K562 (cell line): ENCODE measurements around the gene TSEN34. TPM values are rescaled to one million over a fixed set of nuclear protein-coding genes. Genes with fewer than 3 reads are reported as not detected.
A peak's percentile ranks its signal among the peaks of the same experiment; 100 is the strongest.

ENCODE experiments used
- CXXC5 ChIP-seq: fragments of 250-450 bp; sonication (Bioruptor Pico); IDR thresholded peaks from 2 replicates; pipeline ENCODE4 v1.8.0; 2022; ENCODE audit warnings: inconsistent platforms, mild to moderate bottlenecking, moderate library complexity
- EHMT2 ChIP-seq: fragments of 450-650 bp; IDR thresholded peaks from 2 replicates; pipeline ENCODE4 v1.6.1; 2018; ENCODE audit warnings: antibody characterized with exemption
- FOXA3 ChIP-seq, 2 experiments: fragments of 450-650 bp in 1 of 2; sonication (generic) in 1 of 2; formaldehyde crosslinking; IDR thresholded peaks in 1 of 2; conservative IDR thresholded peaks in 1 of 2; 2 replicates each; pipeline versions ENCODE4 v1.4.0 to v1.8.0; 2020 to 2022; ENCODE audit warnings: mild to moderate bottlenecking in 2 of 2, missing genetic modification reagents in 1 of 2
- KDM5B ChIP-seq: fragments of 200-600 bp; sonication (generic); IDR thresholded peaks from 2 replicates; pipeline ENCODE4 v1.6.1; 2012; ENCODE audit warnings: low read depth, mild to moderate bottlenecking, moderate library complexity, low read length, control low read depth, inconsistent platforms; ENCODE audit not compliant: insufficient replicate concordance
- KLF13 ChIP-seq: fragments of 450-650 bp; IDR thresholded peaks from 2 replicates; pipeline ENCODE4 v1.6.1; 2016; ENCODE audit warnings: missing genetic modification characterization, low read depth, mild to moderate bottlenecking, missing compliant biosample characterization, moderate library complexity, borderline replicate concordance
- L3MBTL2 ChIP-seq: fragments of 450-650 bp; IDR thresholded peaks from 2 replicates; pipeline ENCODE4 v1.6.1; 2016; ENCODE audit warnings: mild to moderate bottlenecking, moderate library complexity
- MNT ChIP-seq, 2 experiments: fragments of 450-650 bp; conservative IDR thresholded peaks; 2 replicates each; pipeline ENCODE4 v1.6.1; 2017; ENCODE audit warnings: mild to moderate bottlenecking in 2 of 2, moderate library complexity in 2 of 2
- NCOA1 ChIP-seq: fragments of 450-650 bp; IDR thresholded peaks from 2 replicates; pipeline ENCODE4 v1.6.1; 2016; ENCODE audit warnings: low read depth
- NCOA4 ChIP-seq: fragments of 450-650 bp; IDR thresholded peaks from 2 replicates; pipeline ENCODE4 v1.6.1; 2018; ENCODE audit warnings: mild to moderate bottlenecking; ENCODE audit not compliant: partially characterized antibody
- NR2F6 ChIP-seq: fragments of 450-650 bp; formaldehyde crosslinking; IDR thresholded peaks from 2 replicates; pipeline ENCODE4 v1.4.0; 2020; ENCODE audit warnings: mild to moderate bottlenecking
- POLR3A ChIP-seq: IDR thresholded peaks from 2 replicates; pipeline ENCODE4 v1.6.1; 2011; ENCODE audit warnings: borderline replicate concordance, mild to moderate bottlenecking, moderate library complexity; ENCODE audit not compliant: insufficient read length, insufficient read depth; ENCODE audit errors: extremely low read depth
- RBM25 ChIP-seq: fragments of 200-400 bp; formaldehyde crosslinking; IDR thresholded peaks from 2 replicates; pipeline ENCODE4 v1.6.1; 2018; ENCODE audit warnings: low read length, low read depth, moderate library complexity; ENCODE audit not compliant: severe bottlenecking
- RFX5 ChIP-seq: IDR thresholded peaks from 2 replicates; pipeline ENCODE4 v1.6.1; 2011; ENCODE audit warnings: low read depth, mild to moderate bottlenecking, improper control_type of control experiment, low read length
- SMAD3 ChIP-seq: fragments of 450-650 bp; formaldehyde crosslinking; conservative IDR thresholded peaks from 2 replicates; pipeline ENCODE4 v1.4.0; 2020; ENCODE audit warnings: mild to moderate bottlenecking
- WHSC1 ChIP-seq: IDR thresholded peaks from one replicate; pipeline ENCODE4 v1.6.1; 2012; ENCODE audit warnings: low read length, control low read depth, inconsistent platforms
- ZNF436 ChIP-seq: fragments of 250-450, 450-650 bp; sonication (Bioruptor Pico); formaldehyde crosslinking; IDR thresholded peaks from 2 replicates; pipeline ENCODE4 v1.7.0; 2020; ENCODE audit warnings: mild to moderate bottlenecking
- ZNF511 ChIP-seq: sonication (generic); formaldehyde crosslinking; IDR thresholded peaks from 2 replicates; pipeline ENCODE4 v1.8.0; 2022; ENCODE audit warnings: mild to moderate bottlenecking, missing genetic modification reagents
- ZSCAN32 ChIP-seq: fragments of 450-650 bp; formaldehyde crosslinking; IDR thresholded peaks from 2 replicates; pipeline ENCODE4 v1.4.0; 2020; ENCODE audit warnings: mild to moderate bottlenecking, moderate library complexity
- polyA plus RNA-seq, 8 experiments: library from polyadenylated mRNA; depleted of rRNA in 4 of 8; stranded (reverse) in 5 of 8; unstranded in 3 of 8; fragments of >200 nt; fragmentation: Nextera tagmentation in 2 of 8; fragmentation: Illumina TruSeq in 1 of 8; extraction: Ambion mirVana in 2 of 8; extraction: Trizol in 1 of 8; gene quantifications; 2 replicates each; pipeline versions ENCODE4 v1.2.1 to v1.2.3, GENCODE V29; 2011 to 2014; ENCODE audit warnings: inconsistent platforms in 1 of 8, missing spikeins in 1 of 8
- total RNA-seq, 7 experiments: library from RNA; depleted of rRNA in 6 of 7; stranded (reverse); fragments of >200 nt in 6 of 7; fragmentation: Illumina TruSeq in 2 of 7; extraction: Trizol in 2 of 7; gene quantifications; 2 replicates each; pipeline versions ENCODE4 v1.2.1 to v1.2.3, GENCODE V29; 2011 to 2021; ENCODE audit warnings: low replicate concordance in 1 of 7
- TF ChIP-seq, protein P1 (sequence below): sonication (generic); formaldehyde crosslinking; IDR thresholded peaks from 2 replicates; pipeline ENCODE4 v1.8.1; 2022; ENCODE audit warnings: missing genetic modification reagents
- TF ChIP-seq, protein P2 (sequence below), 3 experiments: fragments of 200-800 bp in 1 of 3; fragments of 250-450 bp in 1 of 3; fragments of 450-650 bp in 1 of 3; sonication (Bioruptor Pico) in 1 of 3; sonication (Bioruptor generic) in 1 of 3; formaldehyde crosslinking in 1 of 3; IDR thresholded peaks; 2 replicates each; pipeline versions ENCODE4 v1.6.1 to v1.8.0; 2016 to 2022; ENCODE audit warnings: mild to moderate bottlenecking in 2 of 3, missing genetic modification characterization in 2 of 3, missing compliant biosample characterization in 1 of 3, moderate library complexity in 1 of 3

TSEN34 gene
- total and polyA plus RNA-seq, 9 of the 15 experiments (the other 6 are each of a cell fraction or from before 2014, with no cell fraction given) = 3.1 to 57.6 (median 29.5) TPM

- TF ChIP-seq MNT (conservative IDR thresholded peaks at IDR 0.05) (peak; percentile 96 to 98), WHSC1 (no peak), ZNF511 (CRISPR knock-in tag) (no peak; the same call in 1 of the 2 replicates), FOXA3 (CRISPR knock-in tag; conservative IDR thresholded peaks at IDR 0.05 in 1 of 2, IDR thresholded peaks at IDR 0.05 in 1 of 2) (peak; percentile 66 to 89; a peak in 3 of 4 replicates), NR2F6 (CRISPR knock-in tag) (no peak; the same call in 1 of the 2 replicates), NCOA4 (no peak), SMAD3 (CRISPR knock-in tag) (no peak), ZNF436 (CRISPR knock-in tag) (no peak), EHMT2 (peak; percentile 74), ZSCAN32 (no peak), KLF13 (peak; percentile 47; the same call in 1 of the 2 replicates), POLR3A (no peak), L3MBTL2 (peak; percentile 96), RBM25 (no peak), NCOA1 (peak; percentile 84), KDM5B (peak; percentile 28), CXXC5 (CRISPR knock-in tag) (peak; percentile 73; the same call in 1 of the 2 replicates), RFX5 (no peak; the same call in 1 of the 2 replicates)
- TF ChIP-seq, protein P1, sequence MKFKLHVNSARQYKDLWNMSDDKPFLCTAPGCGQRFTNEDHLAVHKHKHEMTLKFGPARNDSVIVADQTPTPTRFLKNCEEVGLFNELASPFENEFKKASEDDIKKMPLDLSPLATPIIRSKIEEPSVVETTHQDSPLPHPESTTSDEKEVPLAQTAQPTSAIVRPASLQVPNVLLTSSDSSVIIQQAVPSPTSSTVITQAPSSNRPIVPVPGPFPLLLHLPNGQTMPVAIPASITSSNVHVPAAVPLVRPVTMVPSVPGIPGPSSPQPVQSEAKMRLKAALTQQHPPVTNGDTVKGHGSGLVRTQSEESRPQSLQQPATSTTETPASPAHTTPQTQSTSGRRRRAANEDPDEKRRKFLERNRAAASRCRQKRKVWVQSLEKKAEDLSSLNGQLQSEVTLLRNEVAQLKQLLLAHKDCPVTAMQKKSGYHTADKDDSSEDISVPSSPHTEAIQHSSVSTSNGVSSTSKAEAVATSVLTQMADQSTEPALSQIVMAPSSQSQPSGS (CRISPR knock-in tag) = no peak
- TF ChIP-seq, protein P2, sequence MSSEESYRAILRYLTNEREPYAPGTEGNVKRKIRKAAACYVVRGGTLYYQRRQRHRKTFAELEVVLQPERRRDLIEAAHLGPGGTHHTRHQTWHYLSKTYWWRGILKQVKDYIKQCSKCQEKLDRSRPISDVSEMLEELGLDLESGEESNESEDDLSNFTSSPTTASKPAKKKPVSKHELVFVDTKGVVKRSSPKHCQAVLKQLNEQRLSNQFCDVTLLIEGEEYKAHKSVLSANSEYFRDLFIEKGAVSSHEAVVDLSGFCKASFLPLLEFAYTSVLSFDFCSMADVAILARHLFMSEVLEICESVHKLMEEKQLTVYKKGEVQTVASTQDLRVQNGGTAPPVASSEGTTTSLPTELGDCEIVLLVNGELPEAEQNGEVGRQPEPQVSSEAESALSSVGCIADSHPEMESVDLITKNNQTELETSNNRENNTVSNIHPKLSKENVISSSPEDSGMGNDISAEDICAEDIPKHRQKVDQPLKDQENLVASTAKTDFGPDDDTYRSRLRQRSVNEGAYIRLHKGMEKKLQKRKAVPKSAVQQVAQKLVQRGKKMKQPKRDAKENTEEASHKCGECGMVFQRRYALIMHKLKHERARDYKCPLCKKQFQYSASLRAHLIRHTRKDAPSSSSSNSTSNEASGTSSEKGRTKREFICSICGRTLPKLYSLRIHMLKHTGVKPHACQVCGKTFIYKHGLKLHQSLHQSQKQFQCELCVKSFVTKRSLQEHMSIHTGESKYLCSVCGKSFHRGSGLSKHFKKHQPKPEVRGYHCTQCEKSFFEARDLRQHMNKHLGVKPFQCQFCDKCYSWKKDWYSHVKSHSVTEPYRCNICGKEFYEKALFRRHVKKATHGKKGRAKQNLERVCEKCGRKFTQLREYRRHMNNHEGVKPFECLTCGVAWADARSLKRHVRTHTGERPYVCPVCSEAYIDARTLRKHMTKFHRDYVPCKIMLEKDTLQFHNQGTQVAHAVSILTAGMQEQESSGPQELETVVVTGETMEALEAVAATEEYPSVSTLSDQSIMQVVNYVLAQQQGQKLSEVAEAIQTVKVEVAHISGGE (CRISPR knock-in tag; IDR thresholded peaks at IDR 0.05) = 0 out of 6 replicates have a peak, but pooled peaks of 1 of the 3 experiments have one; percentile 70
These were observed 17.1 kb downstream of the TSEN34 start (continued) for GRCh38 chr19:54207983-54208783.
